ENCODE data around the gene TSHZ3. TPM values are rescaled to one million over a fixed set of nuclear protein-coding genes. Genes with fewer than 3 reads are reported as not detected.

Gene TSHZ3
- total and polyA plus RNA-seq, 9 of the 15 experiments (the other 6 are each of a cell fraction or from before 2014, with no cell fraction given) = 0.03 to 0.13 (median 0.05) TPM; not detected in 5

- peaks cover 20 to 48% of the 10 kb centered on the region in 2 experiments for H3K27me3 ChIP-seq (ENCODE audit: control insufficient read depth in 2 of 2, insufficient read depth in 2 of 2, low read length in 2 of 2)
- no TSS peak for BruUV-seq (replicated peaks)
- H3K4me3 ChIP-seq = no peak overlapping the region
- H3K36me3 ChIP-seq (ENCODE audit: control insufficient read depth, insufficient read depth, low read length) = no peaks in the 10 kb centered on the region
- intact Hi-C loops (cut with micrococcal nuclease) (no loop called here), in situ Hi-C loops (cut with MboI) (no loop called here)
- peaks cover 3% of the 10 kb centered on the region; the same call in 1 of the 2 replicates for H4K20me1 ChIP-seq (replicated peaks; ENCODE audit: control insufficient read depth, insufficient read depth, low read length)
- H3K9me1 ChIP-seq (ENCODE audit: control insufficient read depth, insufficient read depth, low read length) = peaks cover 1% of the 10 kb centered on the region
- no peak overlapping the region for H3K4me2 ChIP-seq (ENCODE audit: insufficient read depth, low read length)
- no peaks in the 10 kb centered on the region for H3K9me3 ChIP-seq (replicated peaks; ENCODE audit: control insufficient read depth, insufficient read depth, low read depth, low read length)
- H3K9ac ChIP-seq (ENCODE audit: insufficient read depth in 1 of 2, low read depth in 2 of 2, low read length in 2 of 2) = no peak overlapping the region
- no peak overlapping the region for H2AFZ ChIP-seq (ENCODE audit: low read depth, low read length)
- no peaks in the 10 kb centered on the region for H3K79me2 ChIP-seq (ENCODE audit: control insufficient read depth, insufficient read depth, low read length)
- 0% methylated on average over 10 of the region's 10 CpGs for WGBS (ENCODE audit: insufficient coverage, low coverage, missing lambda C conversion rate)
- ChIA-PET POLR2A (no interaction called here), CTCF (ENCODE audit: low intra/inter-chr PET ratio) (no interaction called here)
- no peak overlapping the region for H3K27ac ChIP-seq (ENCODE audit: extremely low read depth, low read depth, low read length)
- TF ChIP-seq NR2C1 (IDR thresholded peaks at IDR 0.05) (no peak), NR2C1 (tag; IDR thresholded peaks at IDR 0.05) (no peak), MTA3 (IDR thresholded peaks at IDR 0.05; ENCODE audit: borderline replicate concordance) (no peak), ZNF639 (CRISPR knock-in tag; conservative IDR thresholded peaks at IDR 0.05 in 1 of 2, IDR thresholded peaks at IDR 0.05 in 1 of 2) (no peak), ZSCAN32 (CRISPR knock-in tag; IDR thresholded peaks at IDR 0.05) (no peak), HNRNPUL1 (IDR thresholded peaks at IDR 0.05; ENCODE audit: low read length) (no peak), ZNF586 (CRISPR knock-in tag; conservative IDR thresholded peaks at IDR 0.05) (no peak), ZBTB17 (CRISPR knock-in tag; IDR thresholded peaks at IDR 0.05) (no peak), BRD4 (IDR thresholded peaks at IDR 0.05) (no peak), FOXM1 (IDR thresholded peaks at IDR 0.05; ENCODE audit: low read depth) (no peak), FOXM1 (CRISPR knock-in tag; IDR thresholded peaks at IDR 0.05; ENCODE audit: low read depth) (no peak), KHSRP (IDR thresholded peaks at IDR 0.05) (no peak), NCOR1 (IDR thresholded peaks at IDR 0.05) (no peak), HOXB6 (CRISPR knock-in tag; IDR thresholded peaks at IDR 0.05; ENCODE audit: borderline replicate concordance) (no peak), SMARCB1 (IDR thresholded peaks at IDR 0.05; ENCODE audit: insufficient read length, low read depth) (no peak), GABPB2 (CRISPR knock-in tag; conservative IDR thresholded peaks at IDR 0.05) (no peak), NFE2L1 (tag; IDR thresholded peaks at IDR 0.05; ENCODE audit: borderline replicate concordance, low read depth) (no peak), NFATC3 (IDR thresholded peaks at IDR 0.05) (no peak)
- no peaks in the 10 kb centered on the region; a peak in 1 of 5 replicates for H3K4me1 ChIP-seq (replicated peaks in 1 of 2; ENCODE audit: control insufficient read depth in 2 of 2, insufficient read depth in 2 of 2, low read length in 2 of 2)
- ATAC-seq (no peak), DNase-seq (ENCODE audit: extremely low read depth in 1 of 4, low spot score in 3 of 4) (no peak), FAIRE-seq (no peak)
Observed at GRCh38 chr19:31330237-31330636, 19.0 kb downstream of the TSHZ3 start.

Data from K562 (cell line).